Stimulated activated naive CD8-positive, alpha-beta T cell treated with anti-CD3 and anti-CD28 coated beads, Interleukin-15, Interleukin-2, amounts not matched to agents 100 ng/mL and 50 ng/mL, for 24 hours (primary cell): Measurements from ENCODE around the gene HIBADH.
"Not testable (repeated sequence)": the region's sequence is repeated elsewhere in the genome, so short reads cannot be mapped to it uniquely, and the experiment has no call there.

ENCODE experiments used
- H3K27ac Mint-ChIP-seq: one replicate; pipeline ENCODE4 v1.8.0; 2021; ENCODE audit warnings: mild to moderate bottlenecking, mixed read lengths
- H3K27me3 Mint-ChIP-seq: one replicate; pipeline ENCODE4 v1.8.0; 2021; ENCODE audit warnings: mixed read lengths
- H3K36me3 Mint-ChIP-seq: one replicate; pipeline ENCODE4 v1.8.0; 2021; ENCODE audit warnings: low read depth, mixed read lengths
- H3K4me1 Mint-ChIP-seq: one replicate; pipeline ENCODE4 v1.8.0; 2021; ENCODE audit warnings: low read depth, mixed read lengths
- H3K4me3 Mint-ChIP-seq: one replicate; pipeline ENCODE4 v1.8.0; 2021; ENCODE audit warnings: mild to moderate bottlenecking, mixed read lengths
- H3K9me3 Mint-ChIP-seq: one replicate; pipeline ENCODE4 v1.8.0; 2021; ENCODE audit warnings: mixed read lengths

The HIBADH gene

DNA sequence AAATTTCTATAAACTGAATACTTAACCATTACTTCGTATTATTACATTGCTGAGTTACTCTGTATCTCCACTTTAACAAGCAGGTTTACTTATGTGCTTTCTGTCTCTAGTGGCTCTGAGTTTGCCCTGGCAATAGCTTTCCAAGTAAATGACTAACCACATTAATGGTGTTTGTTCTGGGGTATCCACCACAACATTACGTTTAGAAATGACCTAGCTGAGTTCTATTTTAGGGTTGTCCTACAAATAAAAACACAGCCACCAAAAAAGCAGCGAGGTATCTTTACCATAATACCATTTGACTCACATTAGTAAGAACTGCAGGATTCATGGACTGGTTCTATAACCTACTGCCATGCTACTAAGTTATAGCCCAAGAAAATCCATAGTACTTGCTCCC, 83.1 kb downstream of the HIBADH start:
- Mint-ChIP-seq H3K36me3 (no peaks in the 10 kb centered on the region), H3K4me3 (no peak overlapping the region), H3K4me1 (no peaks in the 10 kb centered on the region), H3K9me3 (no peaks in the 10 kb centered on the region), H3K27me3 (no peaks in the 10 kb centered on the region), H3K27ac (no peak overlapping the region)

DNA sequence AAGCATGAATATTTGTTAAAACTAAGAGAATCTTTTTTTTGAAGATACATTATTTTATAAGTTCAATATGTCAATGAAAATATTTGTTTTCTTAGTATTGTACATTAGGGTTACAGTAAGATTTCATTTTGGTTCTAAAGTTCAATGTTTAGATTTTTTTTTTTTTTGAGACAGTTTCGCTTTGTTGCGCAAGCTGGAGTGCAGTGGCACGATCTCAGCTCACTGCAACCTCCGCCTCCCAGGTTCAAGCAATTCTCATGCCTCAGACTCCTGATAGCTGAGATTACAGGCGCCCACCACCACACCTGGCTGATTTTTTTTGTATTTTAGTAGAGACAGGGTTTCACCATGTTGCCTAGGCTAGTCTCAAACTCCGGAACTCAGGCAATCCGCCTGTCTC, 84.5 kb downstream of the HIBADH start:
- H3K27me3 Mint-ChIP-seq, H3K9me3 Mint-ChIP-seq, H3K4me1 Mint-ChIP-seq, H3K27ac Mint-ChIP-seq, H3K36me3 Mint-ChIP-seq, H3K4me3 Mint-ChIP-seq: not testable (repeated sequence)

DNA sequence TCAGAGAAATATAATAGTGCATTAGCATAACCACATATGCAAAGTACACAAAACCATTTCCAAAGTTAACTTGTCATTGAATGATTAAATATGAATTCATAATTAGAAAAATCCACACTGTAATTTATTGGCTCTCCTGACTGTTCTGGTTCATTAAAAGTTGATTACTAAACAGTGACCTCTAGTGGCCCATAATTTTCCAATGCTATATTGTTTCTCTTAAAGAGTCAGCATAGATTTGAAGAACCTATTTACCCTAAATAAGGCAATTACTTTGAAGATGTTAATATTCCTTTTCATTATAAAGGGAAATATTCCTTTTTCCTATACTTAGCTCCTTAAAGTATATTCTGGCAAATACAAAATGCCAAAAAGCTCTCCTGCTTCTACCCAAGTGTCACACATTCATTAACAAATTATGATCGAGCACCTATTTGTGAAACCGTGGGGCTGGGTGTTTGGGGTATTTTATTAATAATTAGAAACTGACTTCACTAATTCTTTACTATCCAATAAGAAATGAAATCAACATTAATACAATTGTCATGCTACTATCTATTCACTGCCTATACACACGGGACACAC, 86.2 kb downstream of the HIBADH start:
- no peak overlapping the region for H3K4me3 Mint-ChIP-seq
- H3K27ac Mint-ChIP-seq, result no peak overlapping the region
- no peaks in the 10 kb centered on the region for H3K27me3 Mint-ChIP-seq
- no peaks in the 10 kb centered on the region for H3K9me3 Mint-ChIP-seq
- no peaks in the 10 kb centered on the region for H3K36me3 Mint-ChIP-seq
- no peaks in the 10 kb centered on the region for H3K4me1 Mint-ChIP-seq

DNA sequence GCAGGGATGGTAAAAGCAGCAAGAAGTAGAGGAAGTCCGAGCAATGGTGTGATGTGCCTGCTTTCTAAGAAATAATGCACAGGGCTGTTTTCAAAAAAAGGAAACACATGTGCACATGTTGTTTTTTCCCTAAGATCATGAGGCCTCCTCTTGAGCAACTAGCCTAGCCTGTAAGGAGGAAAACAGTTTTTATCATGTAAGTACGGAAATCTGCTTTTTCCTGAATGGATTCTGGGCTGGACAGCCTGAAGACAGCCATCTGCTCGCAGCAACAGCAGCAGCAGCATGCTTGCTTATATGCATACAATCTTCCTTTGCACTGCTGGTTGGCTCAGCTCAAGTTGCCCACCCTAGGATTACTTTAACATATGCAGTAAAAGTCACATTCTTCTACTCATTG, 87.1 kb downstream of the HIBADH start:
- Mint-ChIP-seq H3K4me1 (no peaks in the 10 kb centered on the region), H3K27me3 (no peaks in the 10 kb centered on the region), H3K27ac (no peak overlapping the region), H3K9me3 (no peaks in the 10 kb centered on the region), H3K4me3 (no peak overlapping the region), H3K36me3 (no peaks in the 10 kb centered on the region)

DNA sequence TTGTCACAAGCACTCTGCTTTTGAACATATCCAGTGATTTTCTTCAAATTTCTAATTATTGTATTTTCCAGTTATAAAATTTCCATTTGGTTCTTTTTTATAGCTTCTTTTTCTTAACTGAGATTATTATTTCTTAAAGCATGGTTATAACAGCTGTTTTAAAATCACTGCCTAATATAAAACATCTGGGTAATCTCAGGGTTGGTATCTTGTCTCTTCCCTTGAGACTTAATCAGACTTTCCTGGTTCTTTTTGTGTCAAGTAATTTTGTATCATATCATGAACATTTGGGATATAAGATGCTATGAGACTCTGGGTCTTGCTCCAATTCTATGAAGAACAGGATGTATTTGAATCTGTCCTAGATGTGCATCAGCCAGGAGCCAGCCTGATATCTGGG, 93.6 kb downstream of the HIBADH start:
- Mint-ChIP-seq H3K27me3 (no peaks in the 10 kb centered on the region), H3K36me3 (peaks cover 27% of the 10 kb centered on the region), H3K27ac (no peak overlapping the region), H3K4me3 (no peak overlapping the region), H3K4me1 (no peaks in the 10 kb centered on the region), H3K9me3 (peaks cover 14% of the 10 kb centered on the region)

DNA sequence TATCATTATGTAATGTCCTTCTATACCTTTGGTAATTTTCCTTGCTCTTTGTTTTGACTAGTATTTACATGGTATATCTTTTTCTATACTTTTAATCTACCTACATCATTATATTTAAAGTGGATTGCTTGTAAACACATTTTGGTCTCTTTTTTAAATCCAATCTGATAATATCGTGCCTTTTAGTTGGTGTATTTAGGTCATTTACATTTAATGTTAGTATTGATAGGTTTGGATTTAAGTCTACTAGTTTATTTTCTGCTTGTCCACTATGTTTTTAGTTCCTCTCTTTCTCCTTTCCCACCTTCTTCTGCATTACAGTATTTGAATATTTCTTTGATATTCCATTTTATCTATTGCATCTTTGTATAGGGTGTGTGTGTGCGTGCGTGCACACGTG, 95.4 kb downstream of the HIBADH start:
- no peak overlapping the region for H3K4me3 Mint-ChIP-seq
- H3K4me1 Mint-ChIP-seq, result no peaks in the 10 kb centered on the region
- peaks cover 30% of the 10 kb centered on the region for H3K36me3 Mint-ChIP-seq
- no peak overlapping the region for H3K27ac Mint-ChIP-seq
- no peaks in the 10 kb centered on the region for H3K27me3 Mint-ChIP-seq
- peaks cover 14% of the 10 kb centered on the region for H3K9me3 Mint-ChIP-seq

DNA sequence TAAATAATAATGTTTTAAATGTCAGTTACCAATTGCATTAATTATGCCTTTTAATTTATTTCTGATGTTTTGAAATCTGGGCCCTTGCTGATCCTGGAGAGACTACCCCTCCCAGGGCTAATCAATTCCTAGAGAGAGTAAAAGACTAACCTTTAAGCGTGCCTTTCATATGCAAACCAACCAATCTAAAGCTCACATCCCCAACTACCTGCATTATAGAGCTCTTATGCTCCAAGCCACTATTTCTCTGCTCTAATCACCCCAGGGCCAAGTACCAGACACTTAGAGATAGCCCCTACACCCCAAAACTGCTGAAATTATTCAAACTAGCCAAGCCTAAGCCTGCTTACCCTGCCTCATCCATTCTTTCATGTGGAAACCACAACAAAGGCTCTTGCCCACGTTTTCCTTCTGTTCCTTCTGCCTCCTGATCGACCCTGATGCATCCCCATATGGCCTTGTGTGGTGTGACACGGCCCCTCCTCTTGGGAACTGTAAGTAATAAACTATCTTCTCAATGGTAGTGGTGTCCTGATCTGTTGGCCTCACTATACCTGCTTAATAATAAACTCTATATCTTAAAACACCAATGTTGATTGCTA, 97.7 kb downstream of the HIBADH start:
- H3K4me3 Mint-ChIP-seq, result no peak overlapping the region
- no peak overlapping the region for H3K27ac Mint-ChIP-seq
- H3K4me1 Mint-ChIP-seq, result no peaks in the 10 kb centered on the region
- H3K27me3 Mint-ChIP-seq, result no peaks in the 10 kb centered on the region
- H3K9me3 Mint-ChIP-seq, result peaks cover 14% of the 10 kb centered on the region
- peaks cover 30% of the 10 kb centered on the region for H3K36me3 Mint-ChIP-seq

DNA sequence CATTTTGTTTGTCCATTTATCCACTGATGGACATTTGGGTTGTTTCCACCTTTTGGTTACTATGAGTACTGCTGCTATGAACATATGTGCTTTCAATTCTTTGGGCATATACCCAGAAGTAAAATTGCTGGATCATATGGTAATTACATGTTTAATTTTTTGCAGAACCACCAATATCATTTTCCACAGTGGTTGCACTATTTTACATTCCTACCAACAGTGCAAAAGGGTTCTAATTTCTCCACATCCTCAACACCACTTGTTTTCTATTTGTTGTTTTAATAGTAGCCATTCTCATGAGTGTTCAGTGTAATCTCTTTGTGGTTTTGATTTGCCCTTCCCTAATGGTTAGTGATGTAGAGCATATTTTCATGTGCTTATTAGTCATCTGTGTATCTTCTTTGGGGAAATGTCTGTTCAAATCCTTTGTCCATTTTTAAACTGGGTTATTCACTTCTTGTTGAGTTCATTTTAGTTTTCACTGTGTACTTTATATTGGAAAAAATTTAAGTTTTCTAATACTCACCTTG, 101.9 kb downstream of the HIBADH start:
- H3K27ac Mint-ChIP-seq, result no peak overlapping the region
- peaks cover 6% of the 10 kb centered on the region for H3K9me3 Mint-ChIP-seq
- no peak overlapping the region for H3K4me3 Mint-ChIP-seq
- peaks cover 15% of the 10 kb centered on the region for H3K36me3 Mint-ChIP-seq
- no peaks in the 10 kb centered on the region for H3K27me3 Mint-ChIP-seq
- no peaks in the 10 kb centered on the region for H3K4me1 Mint-ChIP-seq

DNA sequence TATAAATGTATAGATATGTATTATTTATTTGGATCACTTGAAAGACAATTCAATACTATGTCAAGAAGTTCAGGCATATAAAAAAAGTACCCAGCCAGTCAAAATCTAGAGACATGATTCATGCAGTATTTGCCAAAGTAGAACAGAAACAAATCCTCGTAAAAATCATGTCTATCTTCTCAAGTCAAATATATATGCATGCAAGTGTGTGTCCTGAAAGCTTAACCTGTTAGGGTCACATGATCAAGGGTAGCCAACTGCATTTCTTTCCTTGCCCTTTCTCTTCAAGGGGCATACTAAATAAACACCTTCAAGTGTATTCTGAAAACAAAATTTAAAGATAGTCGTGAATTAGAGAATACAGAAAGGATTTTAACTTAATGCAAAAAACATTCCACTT, 107.0 kb downstream of the HIBADH start:
- Mint-ChIP-seq H3K27ac (no peak overlapping the region), H3K9me3 (no peaks in the 10 kb centered on the region), H3K36me3 (no peaks in the 10 kb centered on the region), H3K4me1 (no peaks in the 10 kb centered on the region), H3K4me3 (no peak overlapping the region), H3K27me3 (no peaks in the 10 kb centered on the region)

DNA sequence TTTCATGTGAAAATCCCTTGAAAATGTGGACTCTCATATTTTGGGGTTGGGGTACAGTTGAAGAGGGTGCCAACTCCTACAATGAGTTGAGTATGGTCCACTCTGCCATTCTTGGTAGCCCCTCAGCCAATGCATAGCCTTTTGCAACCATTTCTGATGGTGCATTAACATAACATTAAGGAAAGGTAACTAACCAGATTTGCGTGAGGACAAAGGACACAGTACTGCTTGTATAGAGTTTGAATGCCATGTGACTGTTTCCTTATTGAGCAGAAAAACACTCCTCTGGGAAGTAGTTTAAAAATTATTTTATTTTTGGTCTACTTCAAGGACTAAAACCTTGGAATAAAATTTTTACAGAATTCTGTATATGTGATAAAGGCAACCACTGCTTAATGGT, 107.9 kb downstream of the HIBADH start:
- Mint-ChIP-seq H3K9me3 (no peaks in the 10 kb centered on the region), H3K4me3 (no peak overlapping the region), H3K36me3 (no peaks in the 10 kb centered on the region), H3K27ac (no peak overlapping the region), H3K4me1 (no peaks in the 10 kb centered on the region), H3K27me3 (no peaks in the 10 kb centered on the region)

DNA sequence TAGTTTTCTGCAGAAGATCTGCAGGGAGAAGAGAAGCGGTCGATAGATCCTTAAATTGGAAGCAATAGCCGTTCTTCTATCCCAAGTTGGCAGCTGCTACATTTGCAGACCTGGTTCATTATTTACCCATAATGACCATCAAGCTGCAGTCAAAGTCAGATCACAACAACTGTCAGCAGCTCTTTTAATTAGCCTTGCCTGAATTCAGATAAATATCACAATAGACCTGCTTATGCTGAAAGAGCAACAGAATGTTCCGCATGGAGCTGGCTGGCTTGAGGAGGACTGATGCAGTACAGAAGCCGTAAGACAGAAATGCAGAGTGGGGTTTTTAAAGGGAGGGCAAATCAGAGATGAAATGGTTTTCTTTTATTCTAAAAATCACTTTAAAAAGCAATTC, 109.4 kb downstream of the HIBADH start:
- Mint-ChIP-seq H3K4me1 (no peaks in the 10 kb centered on the region), H3K36me3 (no peaks in the 10 kb centered on the region)

DNA sequence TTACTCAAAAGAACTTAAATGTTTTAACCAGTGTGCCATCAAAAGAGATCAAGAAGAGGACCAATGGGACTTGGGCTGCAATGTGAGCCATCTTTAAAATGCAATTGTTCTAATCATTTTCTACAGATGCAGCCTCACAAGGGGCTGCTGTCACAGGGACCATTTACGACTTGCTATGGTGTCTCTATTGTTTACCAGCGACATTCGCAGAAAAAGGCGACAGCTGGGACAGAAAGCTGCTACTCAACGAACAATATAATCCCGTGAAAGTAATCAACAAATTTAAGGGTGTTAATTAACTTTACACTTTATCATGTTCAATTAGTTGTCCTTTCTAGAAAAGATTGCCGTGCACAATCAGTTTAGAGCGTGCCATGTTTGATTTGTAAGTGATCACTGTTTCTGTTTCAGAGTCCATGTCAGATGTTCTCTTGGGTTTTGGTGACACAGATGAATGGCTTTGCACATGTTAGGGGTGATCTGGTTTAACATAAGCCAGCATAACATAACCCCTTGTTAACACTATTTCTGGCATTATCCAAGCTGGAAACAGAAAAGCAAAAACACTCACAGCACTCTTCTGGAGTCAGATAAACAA, 110.8 kb downstream of the HIBADH start:
- Mint-ChIP-seq H3K27me3 (no peaks in the 10 kb centered on the region), H3K4me1 (no peaks in the 10 kb centered on the region)

More for the DNA sequence above, 109.4 kb downstream of the HIBADH start:
- H3K27ac Mint-ChIP-seq, result no peak overlapping the region
- no peaks in the 10 kb centered on the region for H3K9me3 Mint-ChIP-seq
- H3K27me3 Mint-ChIP-seq, result no peaks in the 10 kb centered on the region
- H3K4me3 Mint-ChIP-seq, result no peak overlapping the region

DNA sequence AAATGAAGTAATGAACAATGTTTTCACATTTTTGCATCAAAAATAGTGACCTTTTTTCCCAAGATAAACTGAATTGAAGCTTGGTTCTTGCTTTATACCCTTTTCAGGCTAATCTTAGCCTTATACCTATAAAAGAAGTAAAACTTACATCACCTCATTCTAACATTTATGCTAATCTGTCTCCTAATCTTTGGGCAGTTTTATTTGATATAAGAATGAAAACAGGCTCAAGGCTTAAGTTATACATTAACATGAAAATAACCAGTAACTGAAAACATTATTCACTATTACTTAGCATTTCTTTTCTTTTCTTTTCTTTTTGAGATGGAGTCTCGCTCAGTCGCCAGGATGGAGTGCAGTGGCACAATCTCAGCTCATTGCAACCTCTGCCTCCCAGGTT, 113.1 kb downstream of the HIBADH start:
- Mint-ChIP-seq H3K27ac (no peak overlapping the region), H3K36me3 (peaks cover 4% of the 10 kb centered on the region), H3K27me3 (no peaks in the 10 kb centered on the region), H3K4me3 (no peak overlapping the region), H3K9me3 (no peaks in the 10 kb centered on the region), H3K4me1 (no peaks in the 10 kb centered on the region)

More for the DNA sequence above, 110.8 kb downstream of the HIBADH start:
- no peak overlapping the region for H3K4me3 Mint-ChIP-seq
- no peaks in the 10 kb centered on the region for H3K9me3 Mint-ChIP-seq
- H3K27ac Mint-ChIP-seq, result no peak overlapping the region
- H3K36me3 Mint-ChIP-seq, result no peaks in the 10 kb centered on the region

DNA sequence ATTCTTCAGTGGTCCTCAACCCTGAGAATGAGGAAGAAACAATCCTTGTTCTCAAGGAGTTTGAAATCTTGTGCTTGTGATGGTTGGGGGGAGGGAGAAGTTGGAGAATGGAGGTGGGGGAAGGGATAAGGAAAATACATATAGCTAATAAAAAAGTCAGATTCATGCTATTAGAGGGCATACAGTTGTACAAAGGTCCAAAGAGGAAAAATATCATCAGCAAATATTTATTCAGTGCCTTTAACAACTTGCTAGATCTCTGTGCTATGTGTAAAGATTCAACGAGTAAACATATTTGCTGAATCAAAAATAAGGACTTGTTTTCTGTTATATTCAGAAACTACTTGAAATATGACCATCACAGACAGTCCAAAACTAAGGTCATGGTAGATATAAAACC, 114.4 kb downstream of the HIBADH start:
- H3K4me1 Mint-ChIP-seq, result no peaks in the 10 kb centered on the region
- no peak overlapping the region for H3K27ac Mint-ChIP-seq
- H3K9me3 Mint-ChIP-seq, result no peaks in the 10 kb centered on the region
- H3K27me3 Mint-ChIP-seq, result no peaks in the 10 kb centered on the region
- H3K4me3 Mint-ChIP-seq, result no peak overlapping the region
- peaks cover 9% of the 10 kb centered on the region for H3K36me3 Mint-ChIP-seq

DNA sequence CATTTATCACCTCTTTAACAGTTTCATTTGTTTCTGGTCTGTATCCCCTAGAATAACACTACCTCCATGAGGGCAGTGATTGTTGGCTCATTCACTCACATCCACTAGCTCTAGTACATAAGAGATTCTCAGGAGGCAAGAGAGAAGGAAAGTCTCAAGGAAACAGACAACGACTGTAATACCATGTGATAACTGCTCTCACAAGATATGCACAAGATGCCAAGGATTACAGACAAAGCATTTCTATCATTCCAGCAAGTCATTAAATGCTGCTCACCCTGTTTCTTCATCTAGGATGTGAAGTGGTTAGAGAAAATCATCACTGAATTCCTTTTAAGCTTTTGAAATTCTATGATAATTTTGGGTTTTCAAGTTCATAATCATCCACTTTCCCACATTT, 115.3 kb downstream of the HIBADH start:
- Mint-ChIP-seq H3K4me1 (no peaks in the 10 kb centered on the region), H3K36me3 (peaks cover 18% of the 10 kb centered on the region), H3K27ac (no peak overlapping the region), H3K4me3 (no peak overlapping the region), H3K27me3 (no peaks in the 10 kb centered on the region), H3K9me3 (no peaks in the 10 kb centered on the region)

DNA sequence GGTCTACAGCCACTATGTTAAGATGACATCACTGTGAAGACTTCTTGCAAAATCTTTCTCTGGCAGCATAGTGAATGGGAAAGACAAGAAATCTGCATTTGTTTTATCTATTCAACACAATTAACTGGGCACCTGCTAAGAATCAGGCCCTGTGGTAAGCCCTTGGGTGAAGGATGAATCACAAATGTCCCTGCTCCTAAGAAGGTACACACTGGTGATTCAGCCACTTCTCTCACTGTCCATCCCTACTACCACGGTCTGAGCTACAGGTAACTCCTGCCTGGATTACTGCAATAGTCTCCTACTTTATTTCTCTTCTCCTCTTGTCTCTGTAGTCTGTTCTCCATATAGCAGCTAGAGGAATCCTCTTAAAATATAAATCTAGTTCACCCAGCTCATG, 116.1 kb downstream of the HIBADH start:
- no peak overlapping the region for H3K27ac Mint-ChIP-seq
- H3K4me3 Mint-ChIP-seq, result no peak overlapping the region
- H3K9me3 Mint-ChIP-seq, result peaks cover under 1% of the 10 kb centered on the region
- H3K27me3 Mint-ChIP-seq, result no peaks in the 10 kb centered on the region
- peaks cover 25% of the 10 kb centered on the region for H3K36me3 Mint-ChIP-seq
- H3K4me1 Mint-ChIP-seq, result no peaks in the 10 kb centered on the region
